ENCODE data around the gene SLFN12.

Gene SLFN12

DNA sequence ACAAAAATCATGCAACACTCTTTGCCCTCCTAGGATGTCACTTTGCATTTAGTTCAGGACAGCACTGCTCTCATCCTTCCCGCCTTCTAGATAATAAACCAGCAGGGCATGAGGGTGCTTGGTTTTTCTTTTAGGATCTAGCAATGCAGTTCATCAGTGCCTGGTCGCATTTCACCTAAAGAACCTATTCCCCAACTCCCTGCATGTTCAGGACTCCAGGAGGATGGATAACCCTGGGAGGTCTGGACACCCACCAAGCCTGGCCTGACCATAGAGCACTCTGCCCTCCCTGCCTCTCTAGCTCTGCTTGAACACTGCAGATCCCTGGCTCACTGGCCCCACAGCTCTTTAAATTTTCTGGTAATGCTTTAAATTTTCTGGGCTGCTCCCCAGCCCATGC lies 2.6 kb downstream of the SLFN12 start:
- TF ChIP-seq, protein P1, sequence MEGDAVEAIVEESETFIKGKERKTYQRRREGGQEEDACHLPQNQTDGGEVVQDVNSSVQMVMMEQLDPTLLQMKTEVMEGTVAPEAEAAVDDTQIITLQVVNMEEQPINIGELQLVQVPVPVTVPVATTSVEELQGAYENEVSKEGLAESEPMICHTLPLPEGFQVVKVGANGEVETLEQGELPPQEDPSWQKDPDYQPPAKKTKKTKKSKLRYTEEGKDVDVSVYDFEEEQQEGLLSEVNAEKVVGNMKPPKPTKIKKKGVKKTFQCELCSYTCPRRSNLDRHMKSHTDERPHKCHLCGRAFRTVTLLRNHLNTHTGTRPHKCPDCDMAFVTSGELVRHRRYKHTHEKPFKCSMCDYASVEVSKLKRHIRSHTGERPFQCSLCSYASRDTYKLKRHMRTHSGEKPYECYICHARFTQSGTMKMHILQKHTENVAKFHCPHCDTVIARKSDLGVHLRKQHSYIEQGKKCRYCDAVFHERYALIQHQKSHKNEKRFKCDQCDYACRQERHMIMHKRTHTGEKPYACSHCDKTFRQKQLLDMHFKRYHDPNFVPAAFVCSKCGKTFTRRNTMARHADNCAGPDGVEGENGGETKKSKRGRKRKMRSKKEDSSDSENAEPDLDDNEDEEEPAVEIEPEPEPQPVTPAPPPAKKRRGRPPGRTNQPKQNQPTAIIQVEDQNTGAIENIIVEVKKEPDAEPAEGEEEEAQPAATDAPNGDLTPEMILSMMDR (IDR thresholded peaks at IDR 0.05): no peak

DNA sequence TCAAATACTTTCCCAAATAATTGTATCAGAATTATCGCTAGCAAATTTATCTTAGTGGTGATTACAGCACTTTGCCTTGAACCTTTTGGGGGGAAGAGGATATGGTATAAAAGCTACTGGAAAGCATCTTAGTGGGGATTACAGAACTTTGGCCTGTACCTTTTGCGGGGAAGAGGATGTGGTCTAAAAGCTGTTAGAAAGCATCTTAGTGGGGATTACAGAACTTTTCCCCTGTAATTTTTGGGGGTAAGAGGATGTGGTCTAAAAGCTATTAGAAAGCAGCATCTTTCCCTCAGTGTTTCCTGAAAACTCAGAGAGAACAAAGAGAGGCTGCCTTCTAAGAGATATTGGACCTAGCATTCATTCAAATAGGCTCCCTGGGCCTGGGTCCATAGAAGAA lies 4.1 kb downstream of the SLFN12 start:
- TF ChIP-seq, protein P1 (IDR thresholded peaks at IDR 0.05): no peak

DNA sequence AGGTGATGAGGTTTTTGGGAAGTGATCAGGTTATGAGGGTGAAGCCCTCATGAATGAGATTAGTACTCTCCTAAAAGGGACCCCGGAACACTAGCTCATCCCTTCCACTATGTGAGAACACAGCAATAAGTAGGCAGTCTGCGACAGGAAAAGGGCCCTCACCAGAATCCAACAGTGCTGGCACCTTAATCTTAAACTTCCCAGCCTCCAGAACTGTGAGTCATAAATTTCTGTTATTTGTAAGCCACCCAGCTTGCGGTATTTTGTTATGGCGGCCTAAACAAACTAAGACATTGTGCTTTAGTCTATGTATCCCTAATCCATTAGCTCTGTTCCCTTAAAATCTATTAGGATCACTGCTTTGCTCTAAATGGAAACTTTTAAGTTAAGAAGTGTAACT lies 8.5 kb downstream of the SLFN12 start:
- TF ChIP-seq, protein P1 (IDR thresholded peaks at IDR 0.05): no peak

DNA sequence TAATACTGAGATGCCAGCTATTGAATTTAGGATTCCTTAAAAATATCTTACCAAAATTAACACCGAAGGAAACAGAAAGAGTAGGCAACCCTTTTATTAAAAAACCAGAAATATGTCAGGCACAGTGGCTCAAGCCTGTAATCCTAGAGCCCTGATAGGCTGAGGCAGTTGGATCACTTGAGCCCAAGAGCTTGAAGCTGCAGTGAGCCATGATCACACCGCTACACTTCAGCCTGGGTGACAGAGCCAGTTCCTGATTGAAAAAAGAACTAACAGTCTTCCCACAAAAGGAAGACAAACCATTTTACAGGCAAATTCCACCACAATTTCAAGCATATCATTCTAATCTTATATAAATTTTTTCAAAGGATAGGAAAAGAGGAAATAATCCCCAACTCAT lies 15.6 kb downstream of the SLFN12 start:
- TF ChIP-seq, protein P1 (IDR thresholded peaks at IDR 0.05): no peak

DNA sequence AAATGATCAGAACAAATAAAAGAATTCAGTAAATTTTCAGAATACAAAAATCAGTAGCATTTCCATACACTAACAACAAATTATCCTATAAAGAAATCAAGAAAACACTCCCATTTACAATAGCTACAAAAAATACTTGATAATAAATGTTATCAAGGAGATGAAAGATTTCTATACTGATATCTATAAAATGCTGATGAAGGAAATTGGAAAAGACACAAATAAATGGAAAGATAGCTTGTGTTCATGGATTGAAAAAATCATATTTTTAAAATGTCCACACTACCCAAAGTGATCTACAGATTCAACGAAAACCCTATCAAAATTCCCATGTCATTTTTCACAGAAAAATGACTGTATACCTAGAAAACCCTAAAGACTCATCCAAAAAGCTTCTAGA lies 18.1 kb downstream of the SLFN12 start:
- TF ChIP-seq, protein P1 (IDR thresholded peaks at IDR 0.05): no peak

DNA sequence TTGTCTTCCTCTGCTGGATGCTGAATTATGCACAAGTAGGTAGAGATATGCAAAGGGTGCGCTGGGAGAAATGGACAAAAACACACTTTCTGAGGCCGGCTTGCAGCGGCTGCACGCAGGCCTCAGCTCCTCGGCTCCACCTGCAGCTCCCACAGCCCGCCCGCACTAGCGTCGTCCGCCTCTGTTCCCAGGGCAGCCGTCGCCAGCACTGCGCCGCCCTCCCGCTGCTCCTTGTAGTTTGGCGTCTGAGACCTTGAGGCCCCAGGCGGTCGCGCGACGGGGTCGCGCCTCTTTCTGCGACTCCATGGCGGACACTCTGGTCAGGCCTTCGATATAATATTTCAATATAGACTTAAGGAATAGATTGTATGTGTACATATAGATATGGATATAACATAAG lies 24.8 kb downstream of the SLFN12 start:
- TF ChIP-seq, protein P1 (IDR thresholded peaks at IDR 0.05): no peak

DNA sequence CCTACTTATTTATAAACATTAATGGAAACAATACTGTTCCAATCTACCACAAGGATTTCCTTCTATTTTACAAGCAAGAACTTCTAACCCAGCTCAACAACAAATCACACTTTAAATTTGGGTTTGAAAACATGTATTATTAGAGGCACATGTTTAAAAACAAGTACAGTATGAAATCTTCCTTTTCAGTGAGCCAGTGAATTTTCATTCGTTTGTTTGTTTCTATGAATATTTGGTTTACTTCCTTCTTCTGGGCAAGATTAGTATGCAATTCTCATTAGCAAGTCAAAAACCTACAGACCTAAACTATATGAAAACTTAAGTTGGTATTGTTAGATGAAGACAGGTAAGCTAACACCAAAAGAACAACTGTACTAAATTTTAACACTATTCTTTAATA lies 25.7 kb downstream of the SLFN12 start:
- TF ChIP-seq, protein P1 (IDR thresholded peaks at IDR 0.05): no peak

DNA sequence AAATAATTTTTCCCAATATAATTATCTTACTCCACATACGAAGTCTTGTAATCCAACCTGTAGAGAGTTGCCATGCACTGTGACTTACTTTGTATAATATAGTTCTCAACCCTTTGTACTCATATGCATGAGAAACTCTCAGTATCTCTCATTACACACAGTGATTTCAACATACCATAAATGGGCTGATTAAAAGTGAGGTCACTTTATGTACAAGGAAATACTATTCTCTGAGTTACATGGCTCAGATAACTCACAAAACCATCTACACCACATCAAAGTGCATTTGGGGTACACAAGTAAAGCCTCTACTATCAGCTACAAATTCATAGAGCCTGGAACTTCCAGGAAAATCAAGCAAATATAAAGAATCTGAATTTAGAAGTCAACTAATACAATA lies 27.9 kb downstream of the SLFN12 start:
- TF ChIP-seq, protein P1 (IDR thresholded peaks at IDR 0.05): no peak

All from LNCAP (cell line).